Esophagus (tissue), 2 donors: Measurements from ENCODE around the gene KLHL25. TPM values are rescaled to one million over a fixed set of nuclear protein-coding genes. Genes with fewer than 3 reads are reported as not detected.

Experiments
- H3K27ac ChIP-seq, 2 donors: one replicate each; pipeline ENCODE4 v1.5.1; 2013; ENCODE audit warnings: low read depth in 2 of 2, mild to moderate bottlenecking in 2 of 2, inconsistent platforms in 1 of 2, low read length in 1 of 2, moderate library complexity in 1 of 2
- H3K27me3 ChIP-seq, 2 donors: one replicate each; pipeline ENCODE4 v1.6.1; 2013; ENCODE audit warnings: low read length in 2 of 2, control low read depth in 1 of 2, mild to moderate bottlenecking in 1 of 2; ENCODE audit not compliant: insufficient read depth in 2 of 2, control insufficient read depth in 1 of 2
- H3K36me3 ChIP-seq, 2 donors: one replicate each; pipeline ENCODE4 v1.6.1; 2013; ENCODE audit warnings: low read length in 1 of 2; ENCODE audit not compliant: control insufficient read depth in 2 of 2, insufficient read depth in 2 of 2
- H3K4me1 ChIP-seq, 2 donors: one replicate each; pipeline ENCODE4 v1.6.1; 2013; ENCODE audit warnings: low read length in 1 of 2; ENCODE audit not compliant: control insufficient read depth in 2 of 2, insufficient read depth in 2 of 2
- H3K4me3 ChIP-seq, 2 donors: one replicate each; pipeline ENCODE4 v1.5.1; 2013; ENCODE audit warnings: low read length in 2 of 2, mild to moderate bottlenecking in 2 of 2, low read depth in 1 of 2, moderate library complexity in 1 of 2
- H3K9me3 ChIP-seq, 2 donors: one replicate each; pipeline ENCODE4 v1.6.1; 2013; ENCODE audit warnings: mild to moderate bottlenecking in 2 of 2, low read depth in 1 of 2, low read length in 1 of 2, moderate library complexity in 1 of 2; ENCODE audit not compliant: control insufficient read depth in 2 of 2, insufficient read depth in 1 of 2
- WGBS, 2 donors: extraction: QIAGEN DNeasy Blood & Tissue Kit; methylation state at CpG; one replicate each; pipeline ENCODE4 v1.1.7; 2013; 5-methylcytosine and 5-hydroxymethylcytosine counted together
- polyA plus RNA-seq, 2 donors: library from polyadenylated mRNA; stranded (reverse); fragments of 200-250 nt; gene quantifications; one replicate each; pipeline ENCODE4 v1.2.3, GENCODE V29; 2013
- donor health status: healthy with polysubstance abuse.
- donor health status: Bipolar disorder and iron deficiency.

KLHL25 gene
- polyA plus RNA-seq, 2 donors, result 4.2 to 4.5 TPM

- no peak overlapping the region for H3K27ac ChIP-seq
- no peaks in the 10 kb centered on the region for H3K27me3 ChIP-seq
- H3K9me3 ChIP-seq, result no peaks in the 10 kb centered on the region
- 88 to 92% methylated on average over 8 of the region's 8 CpGs for WGBS, 2 donors
- no peaks in the 10 kb centered on the region for H3K36me3 ChIP-seq
- H3K4me1 ChIP-seq, result peaks cover 7 to 12% of the 10 kb centered on the region in 2 donors
- no peak overlapping the region for H3K4me3 ChIP-seq
These were observed 14.3 kb downstream of the KLHL25 start for GRCh38 chr15:85780225-85780985.

GRCh38 chr15:85779249-85779648 is 15.5 kb downstream of the KLHL25 start:
- H3K27ac ChIP-seq, result no peak overlapping the region
- peaks cover 10 to 12% of the 10 kb centered on the region in 2 donors for H3K4me1 ChIP-seq
- H3K27me3 ChIP-seq, result no peaks in the 10 kb centered on the region
- WGBS, 2 donors, result 85 to 87% methylated on average over 1 of the region's 1 CpG
- H3K36me3 ChIP-seq, result no peaks in the 10 kb centered on the region
- no peak overlapping the region for H3K4me3 ChIP-seq
- H3K9me3 ChIP-seq, result no peaks in the 10 kb centered on the region

- peaks cover 14 to 15% of the 10 kb centered on the region in 2 donors for H3K4me1 ChIP-seq
- H3K4me3 ChIP-seq, result no peak overlapping the region
- H3K36me3 ChIP-seq, result no peaks in the 10 kb centered on the region
- no peak overlapping the region for H3K27ac ChIP-seq
- no peaks in the 10 kb centered on the region for H3K27me3 ChIP-seq
- H3K9me3 ChIP-seq, result no peaks in the 10 kb centered on the region
- 73 to 80% methylated on average over 10 of the region's 10 CpGs for WGBS, 2 donors
These were observed 16.5 kb downstream of the KLHL25 start for GRCh38 chr15:85778107-85778776.

GRCh38 chr15:85777250-85778106 is 17.2 kb downstream of the KLHL25 start:
- H3K27ac ChIP-seq, result no peak overlapping the region
- no peak overlapping the region for H3K4me3 ChIP-seq
- WGBS, 2 donors, result 91 to 93% methylated on average over 18 of the region's 18 CpGs
- no peaks in the 10 kb centered on the region for H3K27me3 ChIP-seq
- H3K36me3 ChIP-seq, result no peaks in the 10 kb centered on the region
- no peaks in the 10 kb centered on the region for H3K9me3 ChIP-seq
- peaks cover 18 to 23% of the 10 kb centered on the region in 2 donors for H3K4me1 ChIP-seq

GRCh38 chr15:85773970-85774369 is 20.8 kb downstream of the KLHL25 start:
- H3K27ac ChIP-seq, result no peak overlapping the region
- H3K4me3 ChIP-seq, result no peak overlapping the region
- H3K4me1 ChIP-seq, result peaks cover 17 to 40% of the 10 kb centered on the region in 2 donors
- H3K9me3 ChIP-seq, result no peaks in the 10 kb centered on the region
- peaks cover 0 to 5% of the 10 kb centered on the region in 2 donors for H3K36me3 ChIP-seq
- 93 to 97% methylated on average over 10 of the region's 10 CpGs for WGBS, 2 donors
- H3K27me3 ChIP-seq, result no peaks in the 10 kb centered on the region

- Histone ChIP-seq H3K4me3 (no peak overlapping the region), H3K4me1 (peaks cover 12 to 35% of the 10 kb centered on the region in 2 donors), H3K27me3 (no peaks in the 10 kb centered on the region), H3K27ac (no peak overlapping the region), H3K36me3 (peaks cover 0 to 11% of the 10 kb centered on the region in 2 donors), H3K9me3 (no peaks in the 10 kb centered on the region)
- WGBS, 2 donors, result 87 to 88% methylated on average over 12 of the region's 12 CpGs
These were observed 21.5 kb downstream of the KLHL25 start for GRCh38 chr15:85773249-85773648.

- WGBS, 2 donors, result 51 to 52% methylated on average over 9 of the region's 9 CpGs
- no peak overlapping the region for H3K4me3 ChIP-seq
- no peaks in the 10 kb centered on the region for H3K9me3 ChIP-seq
- peaks cover 0 to 13% of the 10 kb centered on the region in 2 donors for H3K36me3 ChIP-seq
- no peaks in the 10 kb centered on the region for H3K27me3 ChIP-seq
- peaks cover 12 to 35% of the 10 kb centered on the region in 2 donors for H3K4me1 ChIP-seq
- H3K27ac ChIP-seq, result peak overlapping the region; percentile 48 to 58
These were observed 22.1 kb downstream of the KLHL25 start for GRCh38 chr15:85772668-85773067.

- H3K27ac ChIP-seq, result peak overlapping the region; percentile 52 to 58
- peaks cover 0 to 13% of the 10 kb centered on the region in 2 donors for H3K36me3 ChIP-seq
- H3K4me3 ChIP-seq, result no peak overlapping the region
- H3K27me3 ChIP-seq, result no peaks in the 10 kb centered on the region
- peaks cover 12 to 30% of the 10 kb centered on the region in 2 donors for H3K4me1 ChIP-seq
- WGBS, 2 donors, result 62 to 70% methylated on average over 13 of the region's 13 CpGs
- no peaks in the 10 kb centered on the region for H3K9me3 ChIP-seq
These were observed 22.8 kb downstream of the KLHL25 start for GRCh38 chr15:85771781-85772445.

GRCh38 chr15:85771271-85771670 is 23.5 kb downstream of the KLHL25 start:
- Histone ChIP-seq H3K27me3 (no peaks in the 10 kb centered on the region), H3K9me3 (no peaks in the 10 kb centered on the region), H3K36me3 (peaks cover 0 to 13% of the 10 kb centered on the region in 2 donors), H3K4me3 (no peak overlapping the region), H3K4me1 (peaks cover 12 to 30% of the 10 kb centered on the region in 2 donors), H3K27ac (peak overlapping the region; percentile 46 to 52)
- WGBS, 2 donors, result 77 to 79% methylated on average over 5 of the region's 5 CpGs
